GM15510 (cell line): Measurements from ENCODE around the gene C12orf42.

Experiments
- POLR2A ChIP-seq: IDR thresholded peaks from 3 replicates; pipeline ENCODE4 v1.6.1; 2011; ENCODE audit warnings: borderline replicate concordance; ENCODE audit not compliant: insufficient read length; ENCODE audit errors: extremely low read depth

The C12orf42 gene

GRCh38 chr12:103279444-103279843, 216.3 kb downstream of the C12orf42 start:
- TF ChIP-seq POLR2A, result no peak

- TF ChIP-seq POLR2A, result no peak
Observed at GRCh38 chr12:103278329-103278728, 217.4 kb downstream of the C12orf42 start.

DNA sequence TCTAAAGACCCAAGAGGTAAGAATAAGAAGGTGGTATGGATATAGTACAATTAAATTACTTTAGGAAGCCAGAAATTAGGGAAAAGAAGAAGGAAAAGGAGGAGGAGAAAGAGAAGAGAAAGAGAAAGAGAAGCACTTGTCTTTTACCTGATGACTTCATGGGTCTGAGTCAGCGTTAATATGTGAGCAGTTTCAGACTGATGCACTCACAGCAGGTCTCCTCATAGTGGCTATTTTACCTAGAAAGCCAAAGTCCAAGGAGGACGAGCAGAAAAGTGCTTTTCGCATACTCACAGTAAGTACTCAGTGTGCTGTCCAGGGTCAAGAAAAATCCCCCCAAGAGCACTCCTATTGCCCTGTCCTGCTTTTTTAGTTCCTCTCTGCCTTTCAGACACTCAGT, 222.1 kb downstream of the C12orf42 start:
- no peak for TF ChIP-seq POLR2A

GRCh38 chr12:103272949-103273348, 222.8 kb downstream of the C12orf42 start:
- no peak for TF ChIP-seq POLR2A

DNA sequence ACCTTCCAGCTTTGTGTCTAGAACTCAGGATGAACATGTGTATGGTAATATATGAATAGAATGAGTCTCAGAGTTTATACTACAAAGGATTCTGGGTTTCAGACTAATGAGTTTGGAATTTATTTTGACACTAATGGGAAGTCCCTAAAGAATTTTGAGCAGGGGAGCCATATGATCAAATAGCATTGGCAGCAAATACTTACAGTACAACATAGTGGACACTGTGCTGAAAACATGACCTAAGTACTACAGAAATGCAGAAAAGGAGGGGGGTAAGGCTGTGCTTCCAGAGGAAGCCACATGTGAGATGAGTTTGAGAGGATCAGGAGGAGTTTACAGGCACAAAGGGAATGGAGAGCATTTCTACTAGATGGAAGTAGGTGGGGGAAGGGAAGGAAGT, 225.8 kb downstream of the C12orf42 start:
- no peak for TF ChIP-seq POLR2A

DNA sequence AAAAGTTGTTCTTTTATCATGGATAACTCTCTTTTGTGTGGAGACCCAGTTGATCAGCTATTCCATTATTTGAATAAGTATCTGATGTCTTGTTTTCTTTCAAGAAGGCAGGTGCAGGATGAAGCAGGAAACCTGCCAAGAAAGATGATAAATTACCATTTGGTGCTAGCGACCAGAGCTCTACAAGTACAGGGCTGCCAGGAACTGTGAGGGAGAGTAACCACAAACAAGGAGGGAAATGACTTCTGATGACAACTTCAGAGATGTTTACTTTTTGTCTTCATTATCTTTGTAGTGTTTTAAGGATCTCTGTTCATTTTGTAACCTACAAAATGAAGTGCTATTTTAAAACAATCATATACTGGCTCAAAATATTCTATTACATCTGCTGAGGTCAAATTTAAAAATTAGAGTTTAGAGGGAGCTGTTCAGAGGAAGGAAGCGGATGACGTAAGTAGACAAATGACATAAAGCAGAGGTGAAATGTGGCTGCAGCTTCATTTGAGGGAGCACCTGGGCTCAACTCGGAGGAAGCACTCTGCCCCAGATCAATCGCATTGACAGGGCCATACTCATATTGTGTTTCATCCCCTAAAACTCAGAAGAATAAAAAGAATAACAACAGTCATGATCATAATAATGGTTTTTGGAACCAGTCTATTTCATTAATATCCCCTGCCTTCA, 226.8 kb downstream of the C12orf42 start:
- no peak for TF ChIP-seq POLR2A

- TF ChIP-seq POLR2A, result no peak
Observed at GRCh38 chr12:103257763-103258162, 238.0 kb downstream of the C12orf42 start.
